ENCODE measurements around the gene RANBP3.

The RANBP3 gene

GRCh38 chr19:5984600-5984999 is 6.7 kb upstream of the RANBP3 start:
- H3K27ac ChIP-seq (ENCODE audit: low read length), result no peak overlapping the region
- peaks cover 3 to 12% of the 10 kb centered on the region in 2 donors for H3K4me1 ChIP-seq (ENCODE audit: control insufficient read depth in 1 of 2, insufficient read depth in 2 of 2, low read length in 2 of 2)
- no peak overlapping the region for H3K4me3 ChIP-seq (ENCODE audit: low read depth in 1 of 2, low read length in 2 of 2)
- no peaks in the 10 kb centered on the region for H3K36me3 ChIP-seq (ENCODE audit: control insufficient read depth in 1 of 2, insufficient read depth in 2 of 2, low read length in 2 of 2)
- no peaks in the 10 kb centered on the region for H3K9me3 ChIP-seq (ENCODE audit: control insufficient read depth in 1 of 2, low read length in 2 of 2)
- no peaks in the 10 kb centered on the region for H3K27me3 ChIP-seq (ENCODE audit: low read depth, low read length)

- no peaks in the 10 kb centered on the region for H3K9me3 ChIP-seq (ENCODE audit: control insufficient read depth in 1 of 2, low read length in 2 of 2)
- H3K4me3 ChIP-seq (ENCODE audit: low read depth in 1 of 2, low read length in 2 of 2), result no peak overlapping the region
- peaks cover 8 to 23% of the 10 kb centered on the region in 2 donors for H3K4me1 ChIP-seq (ENCODE audit: control insufficient read depth in 1 of 2, insufficient read depth in 2 of 2, low read length in 2 of 2)
- H3K27ac ChIP-seq (ENCODE audit: low read length), result no peak overlapping the region
- no peaks in the 10 kb centered on the region for H3K27me3 ChIP-seq (ENCODE audit: low read depth, low read length)
- H3K36me3 ChIP-seq (ENCODE audit: control insufficient read depth in 1 of 2, insufficient read depth in 2 of 2, low read length in 2 of 2), result no peaks in the 10 kb centered on the region
Measured at GRCh38 chr19:5983367-5983955, 5.5 kb upstream of the RANBP3 start.

GRCh38 chr19:5978606-5979552 is 939 bp upstream of the RANBP3 start:
- Histone ChIP-seq H3K27me3 (ENCODE audit: low read depth, low read length) (no peaks in the 10 kb centered on the region), H3K9me3 (ENCODE audit: control insufficient read depth in 1 of 2, low read length in 2 of 2) (no peaks in the 10 kb centered on the region), H3K4me1 (ENCODE audit: control insufficient read depth in 1 of 2, insufficient read depth in 2 of 2, low read length in 2 of 2) (peaks cover 32 to 50% of the 10 kb centered on the region in 2 donors), H3K36me3 (ENCODE audit: control insufficient read depth in 1 of 2, insufficient read depth in 2 of 2, low read length in 2 of 2) (peaks cover 4 to 7% of the 10 kb centered on the region in 2 donors), H3K4me3 (ENCODE audit: low read depth in 1 of 2, low read length in 2 of 2) (peak overlapping the region; percentile 42 to 98), H3K27ac (ENCODE audit: low read length) (no peak overlapping the region)

GRCh38 chr19:5977222-5977784 is 637 bp downstream of the RANBP3 start:
- Histone ChIP-seq H3K4me1 (ENCODE audit: control insufficient read depth in 1 of 2, insufficient read depth in 2 of 2, low read length in 2 of 2) (peaks cover 33 to 58% of the 10 kb centered on the region in 2 donors), H3K4me3 (ENCODE audit: low read depth in 1 of 2, low read length in 2 of 2) (peak overlapping the region; percentile 82 to 98), H3K36me3 (ENCODE audit: control insufficient read depth in 1 of 2, insufficient read depth in 2 of 2, low read length in 2 of 2) (peaks cover 7 to 11% of the 10 kb centered on the region in 2 donors), H3K9me3 (ENCODE audit: control insufficient read depth in 1 of 2, low read length in 2 of 2) (no peaks in the 10 kb centered on the region), H3K27ac (ENCODE audit: low read length) (peak overlapping the region; percentile 74), H3K27me3 (ENCODE audit: low read depth, low read length) (no peaks in the 10 kb centered on the region)

- peak overlapping the region; percentile 74 for H3K27ac ChIP-seq (ENCODE audit: low read length)
- H3K4me1 ChIP-seq (ENCODE audit: control insufficient read depth in 1 of 2, insufficient read depth in 2 of 2, low read length in 2 of 2), result peaks cover 33 to 62% of the 10 kb centered on the region in 2 donors
Measured at GRCh38 chr19:5976768-5977167, 1.2 kb downstream of the RANBP3 start.

GRCh38 chr19:5975388-5975728 is 2.6 kb downstream of the RANBP3 start:
- H3K27ac ChIP-seq (ENCODE audit: low read length), result no peak overlapping the region
- H3K4me1 ChIP-seq (ENCODE audit: control insufficient read depth in 1 of 2, insufficient read depth in 2 of 2, low read length in 2 of 2), result peaks cover 33 to 62% of the 10 kb centered on the region in 2 donors
- no peaks in the 10 kb centered on the region for H3K9me3 ChIP-seq (ENCODE audit: control insufficient read depth in 1 of 2, low read length in 2 of 2)
- peaks cover 7 to 11% of the 10 kb centered on the region in 2 donors for H3K36me3 ChIP-seq (ENCODE audit: control insufficient read depth in 1 of 2, insufficient read depth in 2 of 2, low read length in 2 of 2)
- H3K27me3 ChIP-seq (ENCODE audit: low read depth, low read length), result no peaks in the 10 kb centered on the region
- H3K4me3 ChIP-seq (ENCODE audit: low read depth in 1 of 2, low read length in 2 of 2), result no peak overlapping the region

More at GRCh38 chr19:5976768-5977167, 1.2 kb downstream of the RANBP3 start:
- H3K27me3 ChIP-seq (ENCODE audit: low read depth, low read length), result no peaks in the 10 kb centered on the region
- H3K36me3 ChIP-seq (ENCODE audit: control insufficient read depth in 1 of 2, insufficient read depth in 2 of 2, low read length in 2 of 2), result peaks cover 7 to 11% of the 10 kb centered on the region in 2 donors
- H3K9me3 ChIP-seq (ENCODE audit: control insufficient read depth in 1 of 2, low read length in 2 of 2), result no peaks in the 10 kb centered on the region
- H3K4me3 ChIP-seq (ENCODE audit: low read depth in 1 of 2, low read length in 2 of 2), result peak overlapping the region; percentile 82 to 98

- Histone ChIP-seq H3K36me3 (ENCODE audit: control insufficient read depth in 1 of 2, insufficient read depth in 2 of 2, low read length in 2 of 2) (peaks cover 7 to 11% of the 10 kb centered on the region in 2 donors), H3K27me3 (ENCODE audit: low read depth, low read length) (no peaks in the 10 kb centered on the region), H3K4me3 (ENCODE audit: low read depth in 1 of 2, low read length in 2 of 2) (no peak overlapping the region), H3K9me3 (ENCODE audit: control insufficient read depth in 1 of 2, low read length in 2 of 2) (no peaks in the 10 kb centered on the region), H3K4me1 (ENCODE audit: control insufficient read depth in 1 of 2, insufficient read depth in 2 of 2, low read length in 2 of 2) (peaks cover 33 to 62% of the 10 kb centered on the region in 2 donors), H3K27ac (ENCODE audit: low read length) (no peak overlapping the region)
Measured at GRCh38 chr19:5974721-5975387, 3.1 kb downstream of the RANBP3 start.

GRCh38 chr19:5973867-5974635 is 3.9 kb downstream of the RANBP3 start:
- peaks cover 37 to 61% of the 10 kb centered on the region in 2 donors for H3K4me1 ChIP-seq (ENCODE audit: control insufficient read depth in 1 of 2, insufficient read depth in 2 of 2, low read length in 2 of 2)
- no peak overlapping the region for H3K4me3 ChIP-seq (ENCODE audit: low read depth in 1 of 2, low read length in 2 of 2)
- peaks cover 7 to 11% of the 10 kb centered on the region in 2 donors for H3K36me3 ChIP-seq (ENCODE audit: control insufficient read depth in 1 of 2, insufficient read depth in 2 of 2, low read length in 2 of 2)
- no peaks in the 10 kb centered on the region for H3K27me3 ChIP-seq (ENCODE audit: low read depth, low read length)
- no peak overlapping the region for H3K27ac ChIP-seq (ENCODE audit: low read length)
- H3K9me3 ChIP-seq (ENCODE audit: control insufficient read depth in 1 of 2, low read length in 2 of 2), result no peaks in the 10 kb centered on the region

GRCh38 chr19:5973376-5973775 is 4.6 kb downstream of the RANBP3 start:
- no peaks in the 10 kb centered on the region for H3K9me3 ChIP-seq (ENCODE audit: control insufficient read depth in 1 of 2, low read length in 2 of 2)
- no peak overlapping the region for H3K4me3 ChIP-seq (ENCODE audit: low read depth in 1 of 2, low read length in 2 of 2)
- H3K4me1 ChIP-seq (ENCODE audit: control insufficient read depth in 1 of 2, insufficient read depth in 2 of 2, low read length in 2 of 2), result peaks cover 40 to 61% of the 10 kb centered on the region in 2 donors
- H3K36me3 ChIP-seq (ENCODE audit: control insufficient read depth in 1 of 2, insufficient read depth in 2 of 2, low read length in 2 of 2), result peaks cover 7 to 11% of the 10 kb centered on the region in 2 donors
- H3K27me3 ChIP-seq (ENCODE audit: low read depth, low read length), result no peaks in the 10 kb centered on the region
- no peak overlapping the region for H3K27ac ChIP-seq (ENCODE audit: low read length)

GRCh38 chr19:5972355-5972731 is 5.6 kb downstream of the RANBP3 start:
- Histone ChIP-seq H3K36me3 (ENCODE audit: control insufficient read depth in 1 of 2, insufficient read depth in 2 of 2, low read length in 2 of 2) (peaks cover 7 to 11% of the 10 kb centered on the region in 2 donors), H3K4me3 (ENCODE audit: low read depth in 1 of 2, low read length in 2 of 2) (no peak overlapping the region), H3K27me3 (ENCODE audit: low read depth, low read length) (no peaks in the 10 kb centered on the region), H3K9me3 (ENCODE audit: control insufficient read depth in 1 of 2, low read length in 2 of 2) (no peaks in the 10 kb centered on the region), H3K4me1 (ENCODE audit: control insufficient read depth in 1 of 2, insufficient read depth in 2 of 2, low read length in 2 of 2) (peaks cover 50 to 71% of the 10 kb centered on the region in 2 donors), H3K27ac (ENCODE audit: low read length) (no peak overlapping the region)

All from muscle layer of duodenum (tissue), 2 donors.